ENCODE results near the gene PCSK6.

GRCh38 chr15:101431301-101431700, 58.2 kb downstream of the PCSK6 start:
- TF ChIP-seq GATA2 (IDR thresholded peaks at IDR 0.05; ENCODE audit: low read depth, low read length) (no peak), GATA3 (IDR thresholded peaks at IDR 0.05; ENCODE audit: low read depth, low read length) (no peak)
